Lower leg skin (tissue), 4 donors: ENCODE results near the gene CNTROB. TPM values are rescaled to one million over a fixed set of nuclear protein-coding genes. Genes with fewer than 3 reads are reported as not detected.
"Not testable (repeated sequence)": the region's sequence is repeated elsewhere in the genome, so short reads cannot be mapped to it uniquely, and the experiment has no call there.

Experiments
- DNase-seq, 2 donors: peaks; one replicate each; pipeline ENCODE4 v3.0.0-alpha.2; 2019; ENCODE audit warnings: low spot score in 2 of 2
- H3K4me3 ChIP-seq: fragments of 200-600 bp; sonication (generic); 2 replicates; pipeline ENCODE4 v1.5.1; 2017; ENCODE audit warnings: mild to moderate bottlenecking, low read depth; ENCODE audit not compliant: poor library complexity, severe bottlenecking
- CTCF ChIP-seq, 3 donors: fragments of 450-650 bp; IDR thresholded peaks; one replicate each; pipeline ENCODE4 v1.5.1; 2016; ENCODE audit warnings: antibody characterized with exemption in 3 of 3, mild to moderate bottlenecking in 3 of 3, moderate library complexity in 2 of 3
- POLR2A ChIP-seq, 2 donors: fragments of 450-650 bp; IDR thresholded peaks; one replicate each; pipeline ENCODE4 v1.6.1; 2016 to 2017; ENCODE audit warnings: antibody characterized with exemption in 2 of 2, mild to moderate bottlenecking in 1 of 2, moderate library complexity in 1 of 2
- WGBS, 2 donors: methylation state at CpG; one replicate each; pipeline ENCODE4 v1.1.5; 2018; 5-methylcytosine and 5-hydroxymethylcytosine counted together
- intact Hi-C: fragments of 100-400 bp; cut with DNase I; formaldehyde crosslinking; loops from one replicate; pipeline ENCODE4 v1.15.0; 2023; ENCODE audit warnings: low total_unique reads
- total RNA-seq, 4 donors: library from RNA; depleted of rRNA; stranded (reverse); fragments of >200 nt; gene quantifications; one replicate each; pipeline ENCODE4 v1.1.0, GENCODE V29; 2016

Gene CNTROB
- total RNA-seq, 4 donors from 2014 or later = 23.4 to 43.1 (median 27.0) TPM

GRCh38 chr17:7944326-7944725 is 12.3 kb downstream of the CNTROB start:
- TF ChIP-seq CTCF (IDR thresholded peaks at IDR 0.05) = no peak
- TF ChIP-seq POLR2A (IDR thresholded peaks at IDR 0.05) = no peak
- WGBS, 2 donors = 89 to 90% methylated on average over 9 of the region's 9 CpGs
- peak in 1 of 2 donors; percentile 79 for DNase-seq
- intact Hi-C loops = no loop called here
- H3K4me3 ChIP-seq = no peak overlapping the region

- intact Hi-C loops = no loop called here
- DNase-seq = no peak
- H3K4me3 ChIP-seq = no peak overlapping the region
- TF ChIP-seq POLR2A (IDR thresholded peaks at IDR 0.05) = no peak
- no peak for TF ChIP-seq CTCF (IDR thresholded peaks at IDR 0.05)
- 85% methylated on average over 7 of the region's 7 CpGs for WGBS, 2 donors
Observed at GRCh38 chr17:7945651-7946050, 13.6 kb downstream of the CNTROB start.

- 72 to 75% methylated on average over 5 of the region's 5 CpGs for WGBS, 2 donors
- DNase-seq = no peak
- H3K4me3 ChIP-seq = no peak overlapping the region
- intact Hi-C loops = no loop called here
- TF ChIP-seq POLR2A (IDR thresholded peaks at IDR 0.05) (no peak), CTCF (IDR thresholded peaks at IDR 0.05) (no peak)
Observed at GRCh38 chr17:7946441-7946840, 14.4 kb downstream of the CNTROB start.

GRCh38 chr17:7947651-7948050 is 15.6 kb downstream of the CNTROB start:
- WGBS, 2 donors = 82 to 90% methylated on average over 5 of the region's 5 CpGs
- no peak overlapping the region for H3K4me3 ChIP-seq
- no peak for TF ChIP-seq POLR2A (IDR thresholded peaks at IDR 0.05)
- no peak for TF ChIP-seq CTCF (IDR thresholded peaks at IDR 0.05)
- DNase-seq = no peak
- intact Hi-C loops = no loop called here

- DNase-seq = no peak
- TF ChIP-seq POLR2A (IDR thresholded peaks at IDR 0.05) (no peak), CTCF (IDR thresholded peaks at IDR 0.05) (no peak)
- H3K4me3 ChIP-seq = no peak overlapping the region
- intact Hi-C loops = no loop called here
- WGBS, 2 donors = 55 to 59% methylated on average over 3 of the region's 3 CpGs
Observed at GRCh38 chr17:7950578-7950977, 18.6 kb downstream of the CNTROB start.

- TF ChIP-seq POLR2A (IDR thresholded peaks at IDR 0.05) = no peak
- no peak for TF ChIP-seq CTCF (IDR thresholded peaks at IDR 0.05)
- no peak for DNase-seq
- 68 to 72% methylated on average over 5 of the region's 5 CpGs for WGBS, 2 donors
- no peak overlapping the region for H3K4me3 ChIP-seq
- intact Hi-C loops = no loop called here
Observed at GRCh38 chr17:7951143-7951792, 19.3 kb downstream of the CNTROB start.

- 93 to 97% methylated on average over 13 of the region's 13 CpGs for WGBS, 2 donors
- H3K4me3 ChIP-seq, DNase-seq, intact Hi-C loops: not testable (repeated sequence)
Observed at GRCh38 chr17:7953266-7953665, 21.3 kb downstream of the CNTROB start.
